Spleen (tissue), 11 donors: Measurements from ENCODE around the gene SLC44A1. TPM values are rescaled to one million over a fixed set of nuclear protein-coding genes. Genes with fewer than 3 reads are reported as not detected.

Experiments
- DNase-seq: peaks from one replicate; pipeline ENCODE4 v3.0.0-alpha.2; 2020
- H3K27ac ChIP-seq, 8 donors: fragments of 200-600 bp; sonication (generic) in 7 of 8; 1 replicate in 4 of 8; 2 replicates in 4 of 8; pipeline versions ENCODE4 v1.5.0 to v1.8.0; 2016 to 2021; ENCODE audit warnings: inconsistent platforms in 4 of 8, mild to moderate bottlenecking in 4 of 8, moderate library complexity in 1 of 8
- H3K27me3 ChIP-seq, 7 donors: fragments of 200-600 bp; sonication (generic) in 6 of 7; replicated peaks in 1 of 7; 1 replicate in 4 of 7; 2 replicates in 3 of 7; pipeline versions ENCODE4 v1.5.0 to v1.8.0; 2016 to 2021; ENCODE audit warnings: inconsistent platforms in 3 of 7, mild to moderate bottlenecking in 1 of 7
- H3K36me3 ChIP-seq, 6 donors: fragments of 200-600 bp; sonication (generic) in 5 of 6; 1 replicate in 4 of 6; 2 replicates in 2 of 6; pipeline versions ENCODE4 v1.5.0 to v1.8.0; 2016 to 2021; ENCODE audit warnings: inconsistent platforms in 2 of 6
- H3K4me1 ChIP-seq, 6 donors: fragments of 200-600 bp; sonication (generic) in 5 of 6; 1 replicate in 3 of 6; 2 replicates in 3 of 6; pipeline versions ENCODE4 v1.5.0 to v1.8.0; 2016 to 2021; ENCODE audit warnings: inconsistent platforms in 3 of 6
- H3K4me3 ChIP-seq, 8 donors: fragments of 200-600 bp; sonication (generic) in 7 of 8; 1 replicate in 4 of 8; 2 replicates in 4 of 8; pipeline versions ENCODE4 v1.5.0 to v1.8.0; 2016 to 2021; ENCODE audit warnings: inconsistent platforms in 4 of 8, mild to moderate bottlenecking in 4 of 8, moderate library complexity in 2 of 8
- H3K9me3 ChIP-seq, 8 donors: fragments of 200-600 bp; sonication (generic) in 7 of 8; 1 replicate in 4 of 8; 2 replicates in 4 of 8; pipeline versions ENCODE4 v1.5.0 to v1.8.0; 2016 to 2021; ENCODE audit warnings: inconsistent platforms in 4 of 8
- POLR2A ChIP-seq, 3 donors: fragments of 450-650 bp; IDR thresholded peaks; one replicate each; pipeline ENCODE4 v1.5.1; 2017; ENCODE audit warnings: antibody characterized with exemption in 3 of 3, mild to moderate bottlenecking in 1 of 3
- POLR2AphosphoS5 ChIP-seq, 3 donors: sonication (generic); formaldehyde crosslinking; IDR thresholded peaks; one replicate each; pipeline ENCODE4 v1.5.1; 2017; ENCODE audit warnings: antibody characterized with exemption in 3 of 3
- WGBS, 5 donors: extraction: QIAGEN DNeasy Blood & Tissue Kit in 3 of 5; methylation state at CpG; one replicate each; pipeline versions ENCODE4 v1.1.5 to v1.1.7; 2013 to 2018; 5-methylcytosine and 5-hydroxymethylcytosine counted together
- intact Hi-C: fragments of 100-400 bp; cut with DNase I; formaldehyde crosslinking; loops from one replicate; pipeline ENCODE4 v1.15.0; 2023; ENCODE audit warnings: low total_unique reads
- polyA plus RNA-seq, 3 donors: library from polyadenylated mRNA; stranded (reverse); fragments of 200-250 nt; gene quantifications; one replicate each; pipeline ENCODE4 v1.2.1, GENCODE V29; 2013
- total RNA-seq, 7 donors: library from RNA; depleted of rRNA in 3 of 7; stranded (reverse); fragments of >200 nt in 3 of 7; fragmentation: NEBNext Ultra II Directional in 4 of 7; extraction: Animal tissue kit (Norgen Biotek cat#: 25700) in 4 of 7; gene quantifications; one replicate each; pipeline versions ENCODE4 v1.1.0 to v1.2.1, GENCODE V29; 2016 to 2021
- TF ChIP-seq, protein P1 (sequence below), 11 experiments: fragments of 200-600 bp in 7 of 11; fragments of 450-650 bp in 4 of 11; sonication (generic) in 4 of 11; IDR thresholded peaks in 8 of 11; conservative IDR thresholded peaks in 3 of 11; 1 replicate in 7 of 11; 2 replicates in 4 of 11; pipeline versions ENCODE4 v1.4.0 to v1.8.0; 2016 to 2021; ENCODE audit warnings: antibody characterized with exemption in 11 of 11, inconsistent platforms in 4 of 11, mild to moderate bottlenecking in 1 of 11
- donor health status: healthy with polysubstance abuse.
- donor health status: DM: no; HTN: no; CAD: no; lungs with moderate emphysema.
- donor health status: DM: no; HTN: no; CAD: no.
- donor health status: Bipolar disorder and iron deficiency.
- donor health status: healthy.
- donor health status: DM: no; HTN: no; CAD: no.
- donor health status: DM: yes; HTN: yes; CAD: no.

Gene SLC44A1
- total and polyA plus RNA-seq, 10 donors, result 3.1 to 27.5 (median 21.9) TPM

DNA sequence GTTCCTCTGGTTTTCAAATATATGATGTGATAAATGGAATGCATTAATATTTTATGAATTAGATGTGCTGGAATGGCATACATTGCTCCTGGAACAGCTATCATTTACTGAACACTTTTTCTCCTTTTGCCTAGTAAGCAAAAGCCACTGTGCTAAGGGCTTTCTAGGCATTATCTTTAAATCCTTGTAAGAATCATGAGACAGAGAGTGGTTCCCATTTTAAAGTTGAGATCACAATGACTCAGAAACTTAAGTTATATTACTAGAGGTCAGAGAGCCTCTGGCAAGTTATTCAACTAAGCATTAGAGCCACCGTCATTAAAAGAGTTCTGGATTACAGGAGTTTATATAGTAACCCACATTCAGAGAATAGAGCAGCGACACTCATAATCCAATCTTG, 176.7 kb downstream of the SLC44A1 start:
- Histone ChIP-seq H3K36me3 (no peaks in the 10 kb centered on the region), H3K4me3 (no peak overlapping the region), H3K27ac (no peak overlapping the region), H3K4me1 (no peaks in the 10 kb centered on the region), H3K27me3 (no peaks in the 10 kb centered on the region), H3K9me3 (no peaks in the 10 kb centered on the region)
- intact Hi-C loops, result no loop called here
- WGBS, 5 donors, result 91 to 98% (median 95%) methylated on average over 2 of the region's 2 CpGs
- no peak for DNase-seq
- TF ChIP-seq, protein P1, sequence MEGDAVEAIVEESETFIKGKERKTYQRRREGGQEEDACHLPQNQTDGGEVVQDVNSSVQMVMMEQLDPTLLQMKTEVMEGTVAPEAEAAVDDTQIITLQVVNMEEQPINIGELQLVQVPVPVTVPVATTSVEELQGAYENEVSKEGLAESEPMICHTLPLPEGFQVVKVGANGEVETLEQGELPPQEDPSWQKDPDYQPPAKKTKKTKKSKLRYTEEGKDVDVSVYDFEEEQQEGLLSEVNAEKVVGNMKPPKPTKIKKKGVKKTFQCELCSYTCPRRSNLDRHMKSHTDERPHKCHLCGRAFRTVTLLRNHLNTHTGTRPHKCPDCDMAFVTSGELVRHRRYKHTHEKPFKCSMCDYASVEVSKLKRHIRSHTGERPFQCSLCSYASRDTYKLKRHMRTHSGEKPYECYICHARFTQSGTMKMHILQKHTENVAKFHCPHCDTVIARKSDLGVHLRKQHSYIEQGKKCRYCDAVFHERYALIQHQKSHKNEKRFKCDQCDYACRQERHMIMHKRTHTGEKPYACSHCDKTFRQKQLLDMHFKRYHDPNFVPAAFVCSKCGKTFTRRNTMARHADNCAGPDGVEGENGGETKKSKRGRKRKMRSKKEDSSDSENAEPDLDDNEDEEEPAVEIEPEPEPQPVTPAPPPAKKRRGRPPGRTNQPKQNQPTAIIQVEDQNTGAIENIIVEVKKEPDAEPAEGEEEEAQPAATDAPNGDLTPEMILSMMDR (IDR thresholded peaks at IDR 0.05 in 8 of 11, conservative IDR thresholded peaks at IDR 0.05 in 3 of 11), result no peak
- TF ChIP-seq POLR2A (IDR thresholded peaks at IDR 0.05), result no peak
- TF ChIP-seq POLR2AphosphoS5 (IDR thresholded peaks at IDR 0.05), result no peak

GRCh38 chr9:105421864-105422263, 177.4 kb downstream of the SLC44A1 start:
- 84 to 93% (median 87%) methylated on average over 5 of the region's 5 CpGs for WGBS, 5 donors
- Histone ChIP-seq H3K9me3 (no peaks in the 10 kb centered on the region), H3K4me3 (no peak overlapping the region), H3K27me3 (no peaks in the 10 kb centered on the region), H3K36me3 (no peaks in the 10 kb centered on the region), H3K4me1 (no peaks in the 10 kb centered on the region), H3K27ac (no peak overlapping the region)
- intact Hi-C loops, result no loop called here
- TF ChIP-seq, protein P1 (IDR thresholded peaks at IDR 0.05 in 8 of 11, conservative IDR thresholded peaks at IDR 0.05 in 3 of 11), result no peak
- no peak for DNase-seq

DNA sequence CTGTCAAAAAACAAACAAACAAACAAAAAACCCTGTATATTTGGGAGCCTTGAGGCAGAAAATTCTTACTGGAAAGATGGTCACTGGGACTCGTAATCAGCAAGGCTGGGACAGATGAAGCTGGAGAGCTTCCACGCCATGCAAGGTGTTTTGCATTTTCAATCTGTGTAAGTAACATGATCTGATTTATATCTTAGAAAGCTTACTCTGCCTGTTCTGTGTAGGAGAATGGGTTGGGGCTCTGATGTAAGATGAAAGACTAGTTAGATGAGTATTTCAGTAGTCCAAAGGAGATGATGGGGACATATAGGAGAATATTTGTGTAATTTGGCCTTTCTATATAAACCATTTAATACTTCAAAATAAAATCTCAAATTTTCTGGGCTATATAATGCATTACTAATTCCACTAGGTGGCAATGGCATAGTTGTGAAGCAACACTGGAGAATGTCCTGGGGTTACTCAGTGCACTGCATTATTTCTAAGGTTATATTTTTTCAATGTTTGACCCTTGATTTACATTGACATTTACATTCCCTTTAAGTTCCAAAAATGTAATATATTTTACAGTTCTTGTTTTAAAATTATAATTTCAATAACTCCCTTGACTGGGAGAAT, 181.5 kb downstream of the SLC44A1 start:
- no peaks in the 10 kb centered on the region for H3K4me1 ChIP-seq
- TF ChIP-seq, protein P1 (IDR thresholded peaks at IDR 0.05 in 8 of 11, conservative IDR thresholded peaks at IDR 0.05 in 3 of 11), result peak in 7 of 11 experiments; percentile 7 to 43 (median 29)
- no peak for TF ChIP-seq POLR2AphosphoS5 (IDR thresholded peaks at IDR 0.05)
- 67 to 89% (median 82%) methylated on average over 2 of the region's 2 CpGs for WGBS, 5 donors
- H3K9me3 ChIP-seq, result no peaks in the 10 kb centered on the region
- no peaks in the 10 kb centered on the region for H3K27me3 ChIP-seq
- intact Hi-C loops, result no loop called here
- H3K27ac ChIP-seq, result no peak overlapping the region
- H3K36me3 ChIP-seq, result no peaks in the 10 kb centered on the region
- no peak for DNase-seq
- no peak overlapping the region for H3K4me3 ChIP-seq

- TF ChIP-seq POLR2A (IDR thresholded peaks at IDR 0.05) (no peak), POLR2AphosphoS5 (IDR thresholded peaks at IDR 0.05) (no peak)
- TF ChIP-seq, protein P1 (IDR thresholded peaks at IDR 0.05 in 8 of 11, conservative IDR thresholded peaks at IDR 0.05 in 3 of 11), result no peak
- Histone ChIP-seq H3K36me3 (no peaks in the 10 kb centered on the region), H3K9me3 (no peaks in the 10 kb centered on the region), H3K27me3 (no peaks in the 10 kb centered on the region), H3K27ac (no peak overlapping the region), H3K4me1 (no peaks in the 10 kb centered on the region), H3K4me3 (no peak overlapping the region)
- 91 to 96% (median 93%) methylated on average over 3 of the region's 3 CpGs for WGBS, 5 donors
- intact Hi-C loops, result no loop called here
- DNase-seq, result no peak
Measured at GRCh38 chr9:105426657-105427056, 182.2 kb downstream of the SLC44A1 start.
